Measurements from ENCODE around the gene GALNT17.

GRCh38 chr7:71591876-71592275 lies 459.9 kb downstream of the GALNT17 start:
- TF ChIP-seq NFRKB (IDR thresholded peaks at IDR 0.05) (no peak), ZNF384 (IDR thresholded peaks at IDR 0.05) (no peak), BHLHE40 (IDR thresholded peaks at IDR 0.05; ENCODE audit: borderline replicate concordance) (no peak), FOXM1 (IDR thresholded peaks at IDR 0.05; ENCODE audit: borderline replicate concordance) (no peak), ARNT (IDR thresholded peaks at IDR 0.05) (no peak), SUZ12 (IDR thresholded peaks at IDR 0.05) (no peak)
